Measurements from ENCODE around the gene ALAD. TPM values are rescaled to one million over a fixed set of nuclear protein-coding genes. Genes with fewer than 3 reads are reported as not detected.

The ALAD gene
- polyA plus RNA-seq, 1 donor from 2014 or later, result 42.9 TPM

GRCh38 chr9:113373676-113374392 lies 27.2 kb downstream of the ALAD start:
- TF ChIP-seq EZH2 (IDR thresholded peaks at IDR 0.05; ENCODE audit: borderline replicate concordance, insufficient read depth, low read length, poor library complexity, severe bottlenecking), result no peak
- no peak for TF ChIP-seq MXI1 (conservative IDR thresholded peaks at IDR 0.05; ENCODE audit: poor library complexity, severe bottlenecking)
- TF ChIP-seq POLR2AphosphoS5 (IDR thresholded peaks at IDR 0.05), result no peak
- TF ChIP-seq SMC3 (conservative IDR thresholded peaks at IDR 0.05; ENCODE audit: poor library complexity), result no peak
- TF ChIP-seq REST (IDR thresholded peaks at IDR 0.05; ENCODE audit: borderline replicate concordance), result no peak
- no peak for TF ChIP-seq CTCF (IDR thresholded peaks at IDR 0.05; ENCODE audit: poor library complexity, severe bottlenecking)
- TF ChIP-seq TAF1 (IDR thresholded peaks at IDR 0.05; ENCODE audit: low read depth), result no peak
- TF ChIP-seq EP300 (conservative IDR thresholded peaks at IDR 0.05; ENCODE audit: poor library complexity, severe bottlenecking), result no peak
- TF ChIP-seq RAD21 (conservative IDR thresholded peaks at IDR 0.05), result no peak

GRCh38 chr9:113373256-113373655 lies 27.8 kb downstream of the ALAD start:
- H3K36me3 ChIP-seq (ENCODE audit: insufficient read depth, low read length), result no peaks in the 10 kb centered on the region
- H2AFZ ChIP-seq (ENCODE audit: low read depth, low read length), result no peak overlapping the region
- H3K4me3 ChIP-seq (ENCODE audit: low read length), result no peak overlapping the region
- no peaks in the 10 kb centered on the region for H3K79me2 ChIP-seq (replicated peaks; ENCODE audit: insufficient read depth, low read length)
- no peak overlapping the region for H3K27ac ChIP-seq (ENCODE audit: low read length)
- TF ChIP-seq CTCF (IDR thresholded peaks at IDR 0.05; ENCODE audit: poor library complexity, severe bottlenecking), result no peak
- no peak for TF ChIP-seq TAF1 (IDR thresholded peaks at IDR 0.05; ENCODE audit: low read depth)
- no peak for TF ChIP-seq POLR2AphosphoS5 (IDR thresholded peaks at IDR 0.05)
- TF ChIP-seq EP300 (conservative IDR thresholded peaks at IDR 0.05; ENCODE audit: poor library complexity, severe bottlenecking), result no peak
- TF ChIP-seq REST (IDR thresholded peaks at IDR 0.05; ENCODE audit: borderline replicate concordance), result no peak
- TF ChIP-seq RAD21 (conservative IDR thresholded peaks at IDR 0.05), result no peak
- no peak for TF ChIP-seq SMC3 (conservative IDR thresholded peaks at IDR 0.05; ENCODE audit: poor library complexity)
- TF ChIP-seq EZH2 (IDR thresholded peaks at IDR 0.05; ENCODE audit: borderline replicate concordance, insufficient read depth, low read length, poor library complexity, severe bottlenecking), result no peak
- no peak for TF ChIP-seq MXI1 (conservative IDR thresholded peaks at IDR 0.05; ENCODE audit: poor library complexity, severe bottlenecking)
- no peaks in the 10 kb centered on the region for H3F3A ChIP-seq (ENCODE audit: insufficient read depth, low read length, poor library complexity, severe bottlenecking)
- H3K9ac ChIP-seq (ENCODE audit: low read length), result no peak overlapping the region
- no peaks in the 10 kb centered on the region for H3K9me3 ChIP-seq (ENCODE audit: low read length)
- H3K9me2 ChIP-seq (ENCODE audit: insufficient read depth, low read length), result no peaks in the 10 kb centered on the region
- no peaks in the 10 kb centered on the region for H3K27me3 ChIP-seq (ENCODE audit: insufficient read depth, low read depth, low read length)
- H4K20me1 ChIP-seq (ENCODE audit: insufficient read depth), result no peaks in the 10 kb centered on the region
- no peak overlapping the region for H3K4me2 ChIP-seq (ENCODE audit: low read length)

More at GRCh38 chr9:113373676-113374392, 27.2 kb downstream of the ALAD start:
- Histone ChIP-seq H3K4me2 (ENCODE audit: low read length) (no peak overlapping the region), H4K20me1 (ENCODE audit: insufficient read depth) (no peaks in the 10 kb centered on the region), H3K9ac (ENCODE audit: low read length) (no peak overlapping the region), H3K79me2 (replicated peaks; ENCODE audit: insufficient read depth, low read length) (no peaks in the 10 kb centered on the region), H3K9me2 (ENCODE audit: insufficient read depth, low read length) (no peaks in the 10 kb centered on the region), H3K9me3 (ENCODE audit: low read length) (no peaks in the 10 kb centered on the region), H2AFZ (ENCODE audit: low read depth, low read length) (no peak overlapping the region), H3K27me3 (ENCODE audit: insufficient read depth, low read depth, low read length) (no peaks in the 10 kb centered on the region), H3K36me3 (ENCODE audit: insufficient read depth, low read length) (no peaks in the 10 kb centered on the region), H3K4me3 (ENCODE audit: low read length) (no peak overlapping the region), H3K27ac (ENCODE audit: low read length) (no peak overlapping the region), H3F3A (ENCODE audit: insufficient read depth, low read length, poor library complexity, severe bottlenecking) (no peaks in the 10 kb centered on the region)
